K562 (cell line): ENCODE data around the gene FOXS1. TPM values are rescaled to one million over a fixed set of nuclear protein-coding genes. Genes with fewer than 3 reads are reported as not detected.

Source experiments
- ADNP ChIP-seq: fragments of 200-800 bp; sonication (Bioruptor generic); IDR thresholded peaks from 2 replicates; pipeline ENCODE4 v1.6.1; 2016; ENCODE audit warnings: missing genetic modification characterization, missing compliant biosample characterization
- BCOR ChIP-seq: fragments of 450-650 bp; IDR thresholded peaks from 2 replicates; pipeline ENCODE4 v1.6.1; 2016
- CBX5 ChIP-seq: IDR thresholded peaks from 2 replicates; pipeline ENCODE4 v1.6.1; 2014; ENCODE audit warnings: low read depth, borderline replicate concordance
- ELF1 ChIP-seq: fragments of 200-800 bp; sonication (Bioruptor generic); IDR thresholded peaks from 2 replicates; pipeline ENCODE4 v1.6.1; 2016; ENCODE audit warnings: missing genetic modification characterization, missing compliant biosample characterization
- HDAC3 ChIP-seq: fragments of 450-650 bp; IDR thresholded peaks from 2 replicates; pipeline ENCODE4 v1.6.1; 2018; ENCODE audit warnings: borderline replicate concordance, mild to moderate bottlenecking, moderate library complexity; ENCODE audit not compliant: partially characterized antibody
- HNRNPH1 ChIP-seq: fragments of 200-400 bp; formaldehyde crosslinking; optimal IDR thresholded peaks from 2 replicates; pipeline ENCODE3; 2017; ENCODE audit warnings: low read depth, mild to moderate bottlenecking, low read length, moderate library complexity
- KDM1A ChIP-seq, 2 experiments: fragments of 450-650 bp; IDR thresholded peaks; 2 replicates each; pipeline ENCODE4 v1.6.1; 2016; ENCODE audit warnings: mild to moderate bottlenecking in 2 of 2
- KLF16 ChIP-seq: IDR thresholded peaks from 2 replicates; pipeline ENCODE4 v1.6.1; 2016; ENCODE audit warnings: antibody characterized with exemption
- NCOA4 ChIP-seq: fragments of 450-650 bp; IDR thresholded peaks from 2 replicates; pipeline ENCODE4 v1.6.1; 2018; ENCODE audit warnings: mild to moderate bottlenecking; ENCODE audit not compliant: partially characterized antibody
- NFATC3 ChIP-seq: fragments of 450-650 bp; IDR thresholded peaks from 2 replicates; pipeline ENCODE4 v1.6.1; 2017; ENCODE audit warnings: mild to moderate bottlenecking
- NR2C1 ChIP-seq, 2 experiments: fragments of 450-650 bp; IDR thresholded peaks; 2 replicates each; pipeline ENCODE4 v1.6.1; 2017; ENCODE audit warnings: mild to moderate bottlenecking in 2 of 2, antibody characterized with exemption in 1 of 2, inconsistent platforms in 1 of 2, missing compliant biosample characterization in 1 of 2, missing genetic modification characterization in 1 of 2
- PHF8 ChIP-seq: fragments of 200-600 bp; sonication (generic); IDR thresholded peaks from 2 replicates; pipeline ENCODE4 v1.6.1; 2012; ENCODE audit warnings: mixed run types, mild to moderate bottlenecking, inconsistent platforms, low read length, moderate library complexity, borderline replicate concordance
- PHTF2 ChIP-seq: fragments of 250-450 bp; sonication (Bioruptor Pico); IDR thresholded peaks from 2 replicates; pipeline ENCODE4 v1.5.0; 2021; ENCODE audit warnings: mild to moderate bottlenecking
- SIN3B ChIP-seq: fragments of 450-650 bp; IDR thresholded peaks from 2 replicates; pipeline ENCODE4 v1.6.1; 2017; ENCODE audit warnings: low read depth, mild to moderate bottlenecking, moderate library complexity
- SMARCA5 ChIP-seq: fragments of 450-650 bp; IDR thresholded peaks from 2 replicates; pipeline ENCODE4 v1.6.1; 2016
- SP2 ChIP-seq: IDR thresholded peaks from 2 replicates; pipeline ENCODE4 v1.6.1; 2011; ENCODE audit warnings: mild to moderate bottlenecking, low read depth, low read length, moderate library complexity; ENCODE audit not compliant: poor library complexity, severe bottlenecking; ENCODE audit errors: extremely low read depth
- SRSF7 ChIP-seq: fragments of 200-400 bp; formaldehyde crosslinking; optimal IDR thresholded peaks from 2 replicates; pipeline ENCODE3; 2017; ENCODE audit warnings: mild to moderate bottlenecking, low read depth, low read length
- TSC22D4 ChIP-seq: fragments of 450-650 bp; IDR thresholded peaks from 2 replicates; pipeline ENCODE4 v1.6.1; 2016; ENCODE audit warnings: missing genetic modification characterization, missing biosample characterization, control low read depth
- ZNF146 ChIP-seq: IDR thresholded peaks from one replicate; pipeline ENCODE4 v1.6.1; 2018; ENCODE audit warnings: missing compliant biosample characterization; ENCODE audit not compliant: unreplicated experiment
- ZNF347 ChIP-seq: fragments of 450-650 bp; formaldehyde crosslinking; IDR thresholded peaks from 2 replicates; pipeline ENCODE4 v1.4.0; 2020; ENCODE audit warnings: low read depth, mild to moderate bottlenecking, moderate library complexity
- ZSCAN29 ChIP-seq: fragments of 450-650 bp; IDR thresholded peaks from 2 replicates; pipeline ENCODE4 v1.6.1; 2017
- polyA plus RNA-seq, 8 experiments: library from polyadenylated mRNA; depleted of rRNA in 4 of 8; stranded (reverse) in 5 of 8; unstranded in 3 of 8; fragments of >200 nt; fragmentation: Nextera tagmentation in 2 of 8; fragmentation: Illumina TruSeq in 1 of 8; extraction: Ambion mirVana in 2 of 8; extraction: Trizol in 1 of 8; gene quantifications; 2 replicates each; pipeline versions ENCODE4 v1.2.1 to v1.2.3, GENCODE V29; 2011 to 2014; ENCODE audit warnings: inconsistent platforms in 1 of 8, missing spikeins in 1 of 8
- total RNA-seq, 7 experiments: library from RNA; depleted of rRNA in 6 of 7; stranded (reverse); fragments of >200 nt in 6 of 7; fragmentation: Illumina TruSeq in 2 of 7; extraction: Trizol in 2 of 7; gene quantifications; 2 replicates each; pipeline versions ENCODE4 v1.2.1 to v1.2.3, GENCODE V29; 2011 to 2021; ENCODE audit warnings: low replicate concordance in 1 of 7
- TF ChIP-seq, protein P1 (sequence below): fragments of 200-800 bp; sonication (Bioruptor generic); IDR thresholded peaks from 2 replicates; pipeline ENCODE4 v1.6.1; 2017; ENCODE audit warnings: missing genetic modification characterization, missing compliant biosample characterization
- TF ChIP-seq, protein P2 (sequence below): conservative IDR thresholded peaks from 2 replicates; pipeline ENCODE4 v1.6.1; 2011; ENCODE audit warnings: low read depth, mild to moderate bottlenecking, low read length; ENCODE audit not compliant: control insufficient read depth
- TF ChIP-seq, protein P3 (sequence below): fragments of 450-650 bp; formaldehyde crosslinking; IDR thresholded peaks from 2 replicates; pipeline ENCODE4 v1.4.0; 2020; ENCODE audit warnings: mild to moderate bottlenecking, mixed read lengths
- TF ChIP-seq, protein P4 (sequence below): fragments of 250-450 bp; sonication (Bioruptor Pico); IDR thresholded peaks from 2 replicates; pipeline ENCODE4 v1.5.0; 2021

FOXS1 gene
- total and polyA plus RNA-seq, 9 of the 15 experiments (the other 6 are each of a cell fraction or from before 2014, with no cell fraction given), result not detected

DNA sequence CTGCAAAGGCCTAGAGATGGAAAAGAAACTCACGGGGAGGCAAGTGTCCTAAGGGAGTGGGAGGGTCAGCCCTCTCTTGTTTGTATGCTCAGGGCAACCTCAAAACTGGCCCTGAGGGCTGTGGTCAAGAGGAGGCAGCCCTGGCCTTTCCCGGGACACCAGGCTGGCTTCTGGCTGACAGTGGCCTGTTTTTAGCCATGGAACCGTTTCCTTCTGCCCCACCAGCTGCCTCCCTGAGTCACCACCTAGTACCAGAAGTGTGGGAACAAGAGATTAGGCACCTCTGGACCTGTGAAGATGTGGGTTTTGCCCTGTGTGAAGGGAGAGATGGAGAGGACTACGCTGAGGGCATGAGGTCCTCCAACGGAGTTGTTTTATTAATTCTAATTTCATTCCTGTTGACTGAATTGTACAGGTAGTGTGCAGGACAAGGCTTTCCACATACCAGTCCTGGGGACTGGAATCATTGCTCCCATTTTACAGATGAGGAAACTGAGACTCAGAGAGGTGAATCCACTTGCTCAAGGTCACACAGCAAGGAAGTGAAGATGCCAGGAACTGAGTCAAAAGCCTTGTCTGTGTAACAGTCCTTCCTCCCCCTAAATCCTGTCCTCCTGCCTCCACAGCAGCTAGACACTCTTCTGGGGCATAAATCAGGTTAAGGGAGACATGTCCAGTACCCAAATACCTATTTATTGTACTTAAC, 5.5 kb downstream of the FOXS1 start (continued):
- TF ChIP-seq, protein P1, sequence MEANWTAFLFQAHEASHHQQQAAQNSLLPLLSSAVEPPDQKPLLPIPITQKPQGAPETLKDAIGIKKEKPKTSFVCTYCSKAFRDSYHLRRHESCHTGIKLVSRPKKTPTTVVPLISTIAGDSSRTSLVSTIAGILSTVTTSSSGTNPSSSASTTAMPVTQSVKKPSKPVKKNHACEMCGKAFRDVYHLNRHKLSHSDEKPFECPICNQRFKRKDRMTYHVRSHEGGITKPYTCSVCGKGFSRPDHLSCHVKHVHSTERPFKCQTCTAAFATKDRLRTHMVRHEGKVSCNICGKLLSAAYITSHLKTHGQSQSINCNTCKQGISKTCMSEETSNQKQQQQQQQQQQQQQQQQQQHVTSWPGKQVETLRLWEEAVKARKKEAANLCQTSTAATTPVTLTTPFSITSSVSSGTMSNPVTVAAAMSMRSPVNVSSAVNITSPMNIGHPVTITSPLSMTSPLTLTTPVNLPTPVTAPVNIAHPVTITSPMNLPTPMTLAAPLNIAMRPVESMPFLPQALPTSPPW, result no peak
- TF ChIP-seq, protein P2, sequence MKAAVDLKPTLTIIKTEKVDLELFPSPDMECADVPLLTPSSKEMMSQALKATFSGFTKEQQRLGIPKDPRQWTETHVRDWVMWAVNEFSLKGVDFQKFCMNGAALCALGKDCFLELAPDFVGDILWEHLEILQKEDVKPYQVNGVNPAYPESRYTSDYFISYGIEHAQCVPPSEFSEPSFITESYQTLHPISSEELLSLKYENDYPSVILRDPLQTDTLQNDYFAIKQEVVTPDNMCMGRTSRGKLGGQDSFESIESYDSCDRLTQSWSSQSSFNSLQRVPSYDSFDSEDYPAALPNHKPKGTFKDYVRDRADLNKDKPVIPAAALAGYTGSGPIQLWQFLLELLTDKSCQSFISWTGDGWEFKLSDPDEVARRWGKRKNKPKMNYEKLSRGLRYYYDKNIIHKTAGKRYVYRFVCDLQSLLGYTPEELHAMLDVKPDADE, result no peak
- TF ChIP-seq NR2C1 (IDR thresholded peaks at IDR 0.05), result no peak
- no peak for TF ChIP-seq NR2C1 (tag; IDR thresholded peaks at IDR 0.05)
- no peak for TF ChIP-seq NFATC3
- TF ChIP-seq TSC22D4 (tag), result no peak
- TF ChIP-seq ZNF146, result no peak
- TF ChIP-seq PHTF2, result no peak
- no peak for TF ChIP-seq CBX5
- peak; percentile 96 for TF ChIP-seq BCOR
- TF ChIP-seq HDAC3, result no peak
- no peak for TF ChIP-seq KLF16
- TF ChIP-seq, protein P3, sequence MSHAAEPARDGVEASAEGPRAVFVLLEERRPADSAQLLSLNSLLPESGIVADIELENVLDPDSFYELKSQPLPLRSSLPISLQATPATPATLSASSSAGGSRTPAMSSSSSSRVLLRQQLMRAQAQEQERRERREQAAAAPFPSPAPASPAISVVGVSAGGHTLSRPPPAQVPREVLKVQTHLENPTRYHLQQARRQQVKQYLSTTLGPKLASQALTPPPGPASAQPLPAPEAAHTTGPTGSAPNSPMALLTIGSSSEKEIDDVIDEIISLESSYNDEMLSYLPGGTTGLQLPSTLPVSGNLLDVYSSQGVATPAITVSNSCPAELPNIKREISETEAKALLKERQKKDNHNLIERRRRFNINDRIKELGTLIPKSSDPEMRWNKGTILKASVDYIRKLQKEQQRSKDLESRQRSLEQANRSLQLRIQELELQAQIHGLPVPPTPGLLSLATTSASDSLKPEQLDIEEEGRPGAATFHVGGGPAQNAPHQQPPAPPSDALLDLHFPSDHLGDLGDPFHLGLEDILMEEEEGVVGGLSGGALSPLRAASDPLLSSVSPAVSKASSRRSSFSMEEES, result no peak
- TF ChIP-seq ZSCAN29, result no peak
- TF ChIP-seq ADNP (tag), result peak; percentile 90
- no peak for TF ChIP-seq SP2
- TF ChIP-seq KDM1A (IDR thresholded peaks at IDR 0.05), result peak; percentile 83 to 91
- no peak for TF ChIP-seq PHF8
- peak; percentile 96 for TF ChIP-seq SMARCA5
- no peak for TF ChIP-seq ELF1 (tag)
- TF ChIP-seq HNRNPH1, result no peak
- TF ChIP-seq, protein P4, sequence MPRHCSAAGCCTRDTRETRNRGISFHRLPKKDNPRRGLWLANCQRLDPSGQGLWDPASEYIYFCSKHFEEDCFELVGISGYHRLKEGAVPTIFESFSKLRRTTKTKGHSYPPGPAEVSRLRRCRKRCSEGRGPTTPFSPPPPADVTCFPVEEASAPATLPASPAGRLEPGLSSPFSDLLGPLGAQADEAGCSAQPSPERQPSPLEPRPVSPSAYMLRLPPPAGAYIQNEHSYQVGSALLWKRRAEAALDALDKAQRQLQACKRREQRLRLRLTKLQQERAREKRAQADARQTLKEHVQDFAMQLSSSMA (CRISPR knock-in tag), result no peak
- TF ChIP-seq SRSF7, result no peak
- no peak for TF ChIP-seq NCOA4
- no peak for TF ChIP-seq ZNF347 (CRISPR knock-in tag)
- no peak for TF ChIP-seq SIN3B
